Activated naive CD4-positive, alpha-beta T cell treated with anti-CD3 and anti-CD28 coated beads for 36 hours (primary cell): Measurements from ENCODE around the gene GALNT18. TPM values are rescaled to one million over a fixed set of nuclear protein-coding genes. Genes with fewer than 3 reads are reported as not detected.

Experiments
- CTCF ChIA-PET: fragments of 350-600 bp; sonication (Branson Sonifier 250); formaldehyde crosslinking; loops from one replicate; lab custom pipeline; 2021; ENCODE audit warnings: antibody characterized with exemption; lab: Charles Lee
- DNase-seq: peaks from one replicate; pipeline ENCODE4 v3.0.0-alpha.2; 2020
- H3K27ac Mint-ChIP-seq: one replicate; pipeline ENCODE4 v1.8.0; 2021; ENCODE audit warnings: mild to moderate bottlenecking, mixed read lengths
- H3K27me3 Mint-ChIP-seq: one replicate; pipeline ENCODE4 v1.8.0; 2021; ENCODE audit warnings: low read depth, mixed read lengths
- H3K36me3 Mint-ChIP-seq: one replicate; pipeline ENCODE4 v1.8.0; 2021; ENCODE audit warnings: low read depth, mixed read lengths
- H3K4me1 Mint-ChIP-seq: one replicate; pipeline ENCODE4 v1.8.0; 2021; ENCODE audit warnings: low read depth, mixed read lengths
- H3K4me3 Mint-ChIP-seq: one replicate; pipeline ENCODE4 v1.8.0; 2021; ENCODE audit warnings: mild to moderate bottlenecking, moderate library complexity, mixed read lengths
- H3K9me3 Mint-ChIP-seq: one replicate; pipeline ENCODE4 v1.8.0; 2021; ENCODE audit warnings: mixed read lengths
- intact Hi-C: fragments of 100-400 bp; cut with micrococcal nuclease; formaldehyde crosslinking; loops from one replicate; pipeline ENCODE4 v1.15.1; 2023
- microRNA-seq: library from miRNA; unstranded; fragments of <30 nt; microRNA quantifications from one replicate; pipeline ENCODE4 v1.2.0, GENCODE V29; 2022; ENCODE audit warnings: borderline microRNAs expressed, borderline replicate concordance
- total RNA-seq, 2 experiments: library from RNA; stranded (reverse); gene quantifications; one replicate each; pipeline ENCODE4 v1.2.3, GENCODE V29; 2021

GALNT18 gene
- total RNA-seq, 2 experiments from 2014 or later = 4.3 to 4.7 TPM

DNA sequence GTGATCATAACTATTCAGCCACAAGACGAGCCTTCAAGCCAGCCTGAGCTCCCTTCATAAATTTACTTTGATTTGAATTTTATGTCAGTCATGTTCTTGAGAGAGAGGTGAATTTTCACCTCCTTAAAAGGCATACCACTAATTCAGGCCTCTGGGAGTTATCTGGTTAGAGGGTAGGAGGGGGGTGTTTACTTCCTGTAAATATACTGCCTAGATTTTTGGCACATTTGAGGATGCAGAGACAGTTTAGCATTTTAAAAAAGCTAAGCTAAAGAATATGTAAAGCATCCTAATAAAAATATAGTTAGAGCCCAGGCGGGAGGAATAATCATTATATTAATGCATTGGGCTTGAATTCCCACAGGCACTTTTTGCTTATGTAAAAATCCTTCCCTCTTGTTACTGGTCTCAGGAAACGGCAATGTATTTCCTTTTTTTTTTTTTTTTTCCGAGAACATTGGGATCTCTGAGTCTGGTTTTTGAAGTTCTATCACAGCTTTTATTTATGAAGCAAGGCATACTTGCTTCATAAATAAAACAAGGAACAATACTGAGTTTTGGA lies 385.2 kb downstream of the GALNT18 start:
- H3K9me3 Mint-ChIP-seq = peaks cover 2% of the 10 kb centered on the region
- H3K27ac Mint-ChIP-seq = no peak overlapping the region
- H3K4me1 Mint-ChIP-seq = no peaks in the 10 kb centered on the region
- H3K27me3 Mint-ChIP-seq = peaks cover 2% of the 10 kb centered on the region
- CTCF ChIA-PET = no interaction called here
- no peak for DNase-seq
- intact Hi-C loops = no loop called here
- no peaks in the 10 kb centered on the region for H3K36me3 Mint-ChIP-seq
- no peak overlapping the region for H3K4me3 Mint-ChIP-seq

DNA sequence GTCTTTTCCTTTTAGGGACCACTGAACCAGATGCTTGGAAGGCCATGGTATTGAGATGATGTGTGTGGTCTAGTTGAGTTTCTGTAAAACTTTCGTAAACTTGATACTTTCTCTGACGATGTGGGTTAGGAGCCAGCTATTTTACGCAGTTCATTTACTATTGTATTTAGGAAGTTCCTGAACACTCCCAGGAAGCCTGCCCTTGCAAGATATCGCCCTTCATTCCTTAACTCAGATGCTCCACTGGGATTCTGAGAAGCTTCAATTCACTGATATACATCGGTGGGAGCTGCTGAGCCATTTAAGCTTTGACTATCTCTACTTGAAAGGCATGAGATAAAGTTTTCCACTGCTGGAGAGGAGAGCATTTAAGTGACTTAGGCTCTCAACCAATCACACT lies 390.0 kb downstream of the GALNT18 start:
- Mint-ChIP-seq H3K27me3 (peaks cover 4% of the 10 kb centered on the region), H3K4me3 (no peak overlapping the region), H3K9me3 (no peaks in the 10 kb centered on the region), H3K4me1 (no peaks in the 10 kb centered on the region), H3K36me3 (no peaks in the 10 kb centered on the region), H3K27ac (no peak overlapping the region)
- no peak for DNase-seq
- CTCF ChIA-PET = interaction anchor here (0.8 to 1.8 kb wide), 4 partner anchors 13 to 556 kb away, joined by 3 to 5 read pairs (median 4); no protein-coding TSS in a partner anchor
- intact Hi-C loops = loop anchor here (1.0 kb wide), 1 partner anchor 556 kb away; no protein-coding TSS in a partner anchor

- CTCF ChIA-PET = interaction anchor here (0.8 to 1.8 kb wide), 4 partner anchors 12 to 557 kb away, joined by 3 to 5 read pairs (median 4); no protein-coding TSS in a partner anchor
- DNase-seq = peak; percentile 46
Observed at GRCh38 chr11:11230802-11231562, 390.8 kb downstream of the GALNT18 start.

GRCh38 chr11:11230087-11230486 lies 391.7 kb downstream of the GALNT18 start:
- H3K36me3 Mint-ChIP-seq = no peaks in the 10 kb centered on the region
- intact Hi-C loops = no loop called here
- H3K9me3 Mint-ChIP-seq = no peaks in the 10 kb centered on the region
- peaks cover 4% of the 10 kb centered on the region for H3K27me3 Mint-ChIP-seq
- DNase-seq = no peak
- no peak overlapping the region for H3K4me3 Mint-ChIP-seq
- CTCF ChIA-PET = interaction anchor here (1.7 to 1.8 kb wide), 2 partner anchors 11 to 202 kb away, joined by 3 to 5 read pairs; no protein-coding TSS in a partner anchor
- no peak overlapping the region for H3K27ac Mint-ChIP-seq
- H3K4me1 Mint-ChIP-seq = no peaks in the 10 kb centered on the region

More at GRCh38 chr11:11230802-11231562, 390.8 kb downstream of the GALNT18 start:
- intact Hi-C loops = loop anchor here (1.0 kb wide), 1 partner anchor 556 kb away; no protein-coding TSS in a partner anchor
- Mint-ChIP-seq H3K4me3 (no peak overlapping the region), H3K4me1 (no peaks in the 10 kb centered on the region), H3K9me3 (no peaks in the 10 kb centered on the region), H3K36me3 (no peaks in the 10 kb centered on the region), H3K27me3 (peaks cover 4% of the 10 kb centered on the region), H3K27ac (no peak overlapping the region)

- CTCF ChIA-PET = no interaction called here
- peaks cover 4% of the 10 kb centered on the region for H3K27me3 Mint-ChIP-seq
- intact Hi-C loops = no loop called here
- H3K27ac Mint-ChIP-seq = no peak overlapping the region
- no peaks in the 10 kb centered on the region for H3K36me3 Mint-ChIP-seq
- no peak for DNase-seq
- no peaks in the 10 kb centered on the region for H3K9me3 Mint-ChIP-seq
- no peaks in the 10 kb centered on the region for H3K4me1 Mint-ChIP-seq
- H3K4me3 Mint-ChIP-seq = no peak overlapping the region
Observed at GRCh38 chr11:11229647-11230046, 392.2 kb downstream of the GALNT18 start.

DNA sequence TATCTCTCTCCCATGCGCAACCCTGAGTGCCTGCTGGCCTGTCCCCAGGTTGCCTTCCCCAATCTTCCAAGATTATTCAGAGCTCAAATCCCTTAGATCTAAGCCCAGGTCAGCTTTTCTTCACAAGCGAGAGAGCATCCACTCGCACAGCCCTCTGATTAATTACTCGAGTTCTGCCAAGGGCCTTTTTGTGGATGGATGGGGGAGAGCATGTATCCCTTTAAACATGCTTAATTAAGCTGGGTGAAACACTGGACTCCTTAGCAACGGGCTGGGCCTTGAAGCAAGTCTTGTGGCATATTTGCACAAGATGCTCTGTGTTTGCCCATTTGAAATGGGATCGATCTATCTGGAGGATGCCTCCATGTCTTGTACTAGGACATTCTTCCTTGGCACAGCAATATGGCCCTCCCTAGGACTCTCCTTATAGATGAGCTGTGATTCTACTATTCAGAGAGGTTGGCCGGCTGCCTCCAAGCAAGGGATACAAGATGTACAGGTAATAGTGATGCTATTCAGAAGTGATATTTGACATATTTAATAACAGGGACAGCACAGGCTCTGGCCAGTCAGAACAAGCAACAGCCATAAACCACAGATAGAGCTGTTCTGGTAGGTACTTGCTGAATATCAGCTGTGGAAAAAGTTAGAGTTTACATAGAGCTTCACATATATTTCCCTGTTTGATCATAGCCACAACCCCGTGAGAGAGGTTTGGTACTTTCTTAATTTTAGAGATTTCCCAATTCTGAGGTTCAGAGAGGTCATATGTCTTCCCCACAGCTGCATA lies 394.3 kb downstream of the GALNT18 start:
- intact Hi-C loops = no loop called here
- Mint-ChIP-seq H3K4me3 (no peak overlapping the region), H3K27ac (no peak overlapping the region), H3K27me3 (peaks cover 4% of the 10 kb centered on the region), H3K4me1 (no peaks in the 10 kb centered on the region), H3K9me3 (no peaks in the 10 kb centered on the region), H3K36me3 (no peaks in the 10 kb centered on the region)
- CTCF ChIA-PET = no interaction called here
- no peak for DNase-seq

Small RNA genes within 50 kb of the gene (microRNA-seq; reads per million reads assigned to microRNA genes)
- not detected for gene MIR4299

Other genes with a start within 250 kb of the GALNT18 start
- 10 to 100 TPM; 52.4 to 56.0 TPM for gene USP47, start 220.0 kb upstream of the GALNT18 start, total RNA-seq